Activated CD4-positive, alpha-beta T cell treated with anti-CD3 and anti-CD28 coated beads for 36 hours (primary cell): Measurements from ENCODE around the gene PRDM5. TPM values are rescaled to one million over a fixed set of nuclear protein-coding genes. Genes with fewer than 3 reads are reported as not detected.

Source experiments
- total RNA-seq, 2 experiments: library from RNA; stranded (reverse); gene quantifications; one replicate each; pipeline ENCODE4 v1.2.3, GENCODE V29; 2021

The PRDM5 gene
- total RNA-seq, 2 experiments from 2014 or later, result 0.05 TPM; not detected in 1

Other genes starting within 250 kb of the PRDM5 start
- under 1 TPM; 0.11 to 0.16 TPM for gene NDNF, start 149.8 kb upstream of the PRDM5 start, total RNA-seq
- gene TNIP3, start 241.6 kb upstream of the PRDM5 start, total RNA-seq, result 1 to 10 TPM; 3.7 to 4.8 TPM